GM12878 (cell line): ENCODE data around the gene HSD17B13.

Source experiments
- ATF2 ChIP-seq: IDR thresholded peaks from 2 replicates; pipeline ENCODE4 v1.6.1; 2012; ENCODE audit warnings: low read length, inconsistent platforms
- ESRRA ChIP-seq: IDR thresholded peaks from 2 replicates; pipeline ENCODE4 v1.6.1; 2012; ENCODE audit warnings: mild to moderate bottlenecking, low read length, improper control_type of control experiment
- NR2F1 ChIP-seq: fragments of 450-650 bp; conservative IDR thresholded peaks from 2 replicates; pipeline ENCODE4 v1.6.1; 2017; ENCODE audit warnings: mild to moderate bottlenecking
- YY1 ChIP-seq: IDR thresholded peaks from 2 replicates; pipeline ENCODE4 v1.6.1; 2011; ENCODE audit warnings: low read depth, mild to moderate bottlenecking, low read length

- no peak for TF ChIP-seq NR2F1
- no peak for TF ChIP-seq ESRRA
- no peak for TF ChIP-seq YY1
- TF ChIP-seq ATF2: no peak
Observed at GRCh38 chr4:87258677-87259076, 64.0 kb downstream of the HSD17B13 start.
